Epidermal melanocyte (primary cell): ENCODE measurements around the gene ST8SIA4.

Experiments
- DNase-seq: peaks from one replicate; pipeline ENCODE4 v3.0.0; 2011; ENCODE audit warnings: low spot score; ENCODE audit not compliant: insufficient read length

Gene ST8SIA4

DNA sequence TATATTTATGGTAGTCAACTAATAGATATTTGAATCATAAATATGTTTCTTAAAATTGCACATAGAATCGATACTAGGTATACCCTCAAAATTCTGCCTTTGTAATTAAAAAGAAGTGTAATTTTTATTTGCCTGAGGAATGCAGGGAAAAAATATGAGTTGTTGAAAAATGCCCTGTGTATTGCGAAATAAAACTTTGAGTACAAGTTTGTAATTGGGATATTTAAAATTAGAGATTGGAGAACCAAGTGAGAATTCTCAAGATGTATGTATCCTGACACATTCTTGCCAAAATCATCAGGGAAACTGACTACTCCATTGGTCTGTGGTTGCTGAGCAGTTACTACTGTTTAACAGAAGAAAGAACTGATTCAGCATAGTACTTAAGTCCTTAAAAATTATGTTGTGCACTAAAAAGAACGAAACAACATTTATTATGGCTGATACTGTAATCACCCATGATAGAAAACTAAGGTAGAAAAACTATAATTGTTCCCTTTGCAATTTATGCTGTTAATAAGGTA lies 36.0 kb downstream of the ST8SIA4 start:
- no peak for DNase-seq

DNA sequence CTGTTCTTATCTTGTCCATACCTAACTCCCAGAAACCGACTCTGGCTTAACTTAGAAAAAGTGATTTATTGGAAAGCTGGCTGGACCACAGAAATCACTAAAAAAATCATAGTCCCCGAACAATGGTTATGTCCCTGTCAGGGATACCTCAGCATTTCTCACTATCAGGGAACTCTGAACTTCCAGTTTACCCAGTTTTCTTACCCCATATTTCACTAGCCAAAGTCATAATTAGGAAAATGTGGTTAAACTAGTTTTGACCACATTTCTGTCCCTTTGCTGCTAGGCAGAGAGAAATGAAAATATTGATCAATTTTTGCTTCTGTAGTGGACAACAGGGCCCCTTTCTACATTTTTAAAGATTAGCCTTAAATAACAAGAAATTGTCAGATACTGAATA lies 38.2 kb downstream of the ST8SIA4 start:
- DNase-seq = no peak

DNA sequence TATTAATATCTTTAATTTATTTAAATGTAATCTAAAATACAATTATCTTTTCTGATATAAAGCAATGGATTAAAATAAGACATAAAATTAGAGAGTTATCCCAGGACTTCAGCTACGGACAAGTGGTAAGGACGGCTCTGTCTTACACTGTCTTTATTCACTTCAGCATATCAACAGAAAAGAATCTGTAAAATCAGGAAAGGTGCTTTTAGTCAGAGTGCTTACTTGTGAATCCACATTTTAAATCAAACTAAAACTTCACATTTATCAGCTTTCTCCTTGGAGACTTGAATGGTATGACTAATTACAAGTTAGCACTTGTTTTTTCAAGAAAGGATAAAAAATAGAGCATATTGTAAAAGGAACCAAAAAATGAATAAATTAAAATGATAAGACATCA lies 39.3 kb downstream of the ST8SIA4 start:
- no peak for DNase-seq

DNA sequence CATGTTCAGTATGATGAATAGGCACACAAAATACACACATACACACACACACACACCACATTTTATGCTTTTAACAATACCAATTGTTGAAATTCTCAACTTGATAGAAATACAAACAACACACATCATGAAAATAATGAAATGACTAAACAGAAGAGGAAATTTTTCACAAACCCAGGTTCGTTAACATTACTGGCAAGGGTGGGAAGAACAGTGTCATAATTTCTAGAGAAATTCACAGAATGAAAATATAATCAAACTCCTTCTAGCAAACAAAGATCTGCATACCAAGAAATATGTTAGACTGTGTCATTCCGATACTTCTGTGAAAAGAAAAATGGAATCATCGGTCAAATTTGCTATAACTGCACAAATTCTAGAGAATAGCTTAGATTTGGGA lies 41.9 kb downstream of the ST8SIA4 start:
- no peak for DNase-seq

DNA sequence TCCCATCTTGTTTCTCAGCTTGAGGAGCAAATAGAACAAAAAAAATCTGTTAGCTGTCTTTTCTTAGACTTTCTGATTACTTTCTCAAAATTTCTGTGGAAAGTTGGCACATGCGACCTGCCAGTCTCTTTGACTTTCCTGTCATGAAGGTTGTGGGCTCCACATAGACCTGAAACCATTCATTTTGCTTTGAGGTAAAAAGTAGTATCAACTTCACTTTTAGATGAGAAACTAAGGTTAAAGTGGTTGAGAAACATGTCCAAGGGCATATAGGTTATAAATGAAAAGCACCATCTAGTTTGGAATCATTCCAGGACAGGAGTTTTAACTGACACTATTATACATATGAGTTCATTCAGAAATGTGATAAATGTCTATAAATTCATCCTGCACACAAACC lies 42.7 kb downstream of the ST8SIA4 start:
- DNase-seq = no peak

DNA sequence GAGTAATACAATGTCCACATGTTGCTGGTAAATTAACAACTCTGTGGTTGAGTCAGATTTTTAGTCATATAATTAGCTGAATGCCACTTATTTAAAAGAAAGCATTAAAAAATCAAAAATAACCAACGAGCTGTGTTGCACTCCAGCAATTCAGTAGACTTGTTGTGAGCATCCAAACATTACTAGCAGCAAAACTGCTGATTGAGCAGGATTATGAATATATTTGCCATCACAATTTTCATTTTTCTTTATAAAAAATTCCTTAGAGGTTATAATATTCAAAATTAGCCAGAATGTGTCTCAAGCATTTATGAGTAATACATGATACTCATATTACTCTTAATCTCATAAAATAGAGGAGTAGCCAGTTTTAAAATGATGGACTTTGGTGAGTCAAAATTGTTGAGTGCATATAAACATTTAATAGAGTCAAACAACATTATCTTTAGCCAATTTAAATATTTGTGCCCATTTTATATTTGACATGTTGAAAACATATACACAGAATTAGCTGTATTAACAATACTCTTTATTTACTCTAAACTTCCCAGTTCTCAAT lies 44.0 kb downstream of the ST8SIA4 start:
- DNase-seq = no peak

DNA sequence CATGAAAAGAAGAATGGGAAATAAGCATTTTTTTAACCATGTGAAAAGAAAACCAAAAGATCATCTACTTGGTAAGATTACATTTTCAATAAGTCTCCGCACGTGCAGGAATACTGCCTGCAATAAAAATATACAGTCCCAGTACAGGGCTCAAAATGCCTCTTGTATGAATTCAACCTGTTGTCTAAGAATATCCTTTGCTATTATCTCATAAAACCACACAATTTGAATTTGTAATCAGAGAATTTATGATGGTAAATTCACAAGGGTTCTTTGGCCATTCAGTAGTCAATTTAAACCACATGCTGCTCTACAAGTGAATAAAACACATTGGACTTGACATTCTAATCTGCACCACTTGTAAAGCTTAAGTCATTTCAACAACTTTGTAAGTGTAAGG lies 46.6 kb downstream of the ST8SIA4 start:
- DNase-seq = no peak

DNA sequence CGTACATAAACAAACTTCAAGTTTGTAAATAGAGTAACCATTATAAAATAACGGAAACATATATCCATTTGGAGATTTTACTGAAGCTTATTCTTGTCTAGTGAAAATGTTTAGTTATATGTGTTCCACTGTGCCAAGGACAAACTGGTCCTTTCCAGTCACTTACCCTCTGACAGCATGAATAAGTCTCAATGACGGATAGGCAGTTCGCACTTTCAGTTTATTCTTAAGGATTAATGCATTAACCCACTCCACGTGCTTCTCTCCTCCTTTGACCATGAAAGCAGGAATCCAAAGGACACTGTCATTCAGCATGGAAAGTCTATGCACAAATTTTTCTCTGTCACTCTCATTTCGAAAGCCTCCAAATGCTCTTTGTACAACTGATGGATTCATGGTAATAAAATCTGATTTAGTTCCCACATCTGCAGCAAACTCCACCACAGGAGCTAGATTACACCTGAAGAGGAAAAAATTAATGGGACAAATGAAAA lies 47.1 kb downstream of the ST8SIA4 start:
- DNase-seq = no peak

DNA sequence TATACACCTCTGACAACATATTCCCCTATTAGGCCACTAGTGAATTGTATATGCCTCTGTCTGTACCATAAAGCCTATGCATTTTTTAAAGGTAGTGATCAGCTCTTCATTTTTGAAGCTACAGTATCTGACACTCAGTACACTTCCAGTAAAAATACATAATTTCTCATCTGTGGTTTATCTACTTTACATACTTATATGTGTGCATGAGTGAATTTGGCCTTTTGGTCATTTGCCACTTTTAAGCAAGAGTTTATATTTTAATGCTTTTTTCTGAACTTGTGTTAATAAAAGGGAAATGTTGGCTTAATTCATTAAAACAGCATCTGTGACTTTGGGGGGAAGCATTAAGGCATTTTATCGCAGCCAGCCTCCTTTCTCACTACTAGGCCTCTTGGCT lies 47.8 kb downstream of the ST8SIA4 start:
- no peak for DNase-seq

DNA sequence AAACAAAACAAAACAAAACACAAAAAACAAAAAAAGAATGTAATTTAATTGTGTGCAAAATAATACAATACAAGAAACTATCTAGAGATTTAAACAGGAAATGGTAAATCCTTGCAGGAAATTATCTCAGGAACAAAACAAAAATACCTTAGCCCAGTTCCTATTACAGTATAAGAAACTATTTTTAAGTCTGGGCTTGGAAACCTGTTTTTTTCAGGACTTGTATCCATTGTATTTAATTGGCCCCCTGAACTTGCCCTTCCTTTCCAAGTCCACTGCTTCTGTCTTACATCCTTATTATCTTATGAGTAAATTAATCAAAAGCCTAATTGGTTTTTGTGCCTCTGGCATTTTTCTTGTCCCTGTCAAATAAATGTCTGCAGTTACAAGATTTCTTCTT lies 48.5 kb downstream of the ST8SIA4 start:
- DNase-seq = no peak

DNA sequence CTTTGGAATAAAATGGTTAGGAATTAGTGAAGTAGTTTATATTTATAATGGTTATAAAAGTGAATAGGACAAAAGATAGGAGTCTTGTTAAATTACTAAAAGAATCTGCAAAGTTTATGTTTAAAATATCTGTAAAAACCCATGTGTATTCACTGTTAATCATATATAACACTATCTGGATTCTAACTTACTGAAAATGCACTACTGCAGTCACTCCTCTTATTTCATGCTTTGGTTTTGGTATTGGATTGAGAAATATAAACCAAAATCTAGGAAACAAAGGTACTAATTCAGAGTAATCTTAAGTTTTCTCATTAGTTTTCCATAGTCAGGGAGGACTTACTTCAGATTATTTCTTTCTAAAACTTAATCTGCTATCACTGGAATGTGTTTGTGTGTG lies 49.5 kb downstream of the ST8SIA4 start:
- DNase-seq = no peak

DNA sequence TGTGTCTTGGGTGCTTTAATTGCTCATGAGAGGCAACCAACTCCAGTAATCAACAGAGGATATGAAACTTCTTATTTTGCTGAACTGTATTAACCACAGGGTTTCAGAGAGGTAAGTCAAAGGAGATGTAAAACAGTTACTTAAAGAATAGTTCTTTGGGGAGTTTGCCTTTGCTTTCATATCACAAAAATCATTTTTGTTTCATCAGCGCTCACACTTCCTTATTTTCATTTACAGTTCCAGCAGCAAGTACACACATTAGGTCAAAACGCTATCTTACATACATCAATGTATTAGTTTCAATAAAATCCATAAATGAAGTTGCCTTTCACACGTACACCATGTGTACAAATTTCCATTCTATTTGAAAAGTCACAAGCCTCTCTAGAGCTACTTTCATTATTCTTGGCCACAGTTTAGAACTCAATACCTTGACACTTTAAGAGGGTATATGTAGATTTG lies 50.1 kb downstream of the ST8SIA4 start:
- DNase-seq = no peak

DNA sequence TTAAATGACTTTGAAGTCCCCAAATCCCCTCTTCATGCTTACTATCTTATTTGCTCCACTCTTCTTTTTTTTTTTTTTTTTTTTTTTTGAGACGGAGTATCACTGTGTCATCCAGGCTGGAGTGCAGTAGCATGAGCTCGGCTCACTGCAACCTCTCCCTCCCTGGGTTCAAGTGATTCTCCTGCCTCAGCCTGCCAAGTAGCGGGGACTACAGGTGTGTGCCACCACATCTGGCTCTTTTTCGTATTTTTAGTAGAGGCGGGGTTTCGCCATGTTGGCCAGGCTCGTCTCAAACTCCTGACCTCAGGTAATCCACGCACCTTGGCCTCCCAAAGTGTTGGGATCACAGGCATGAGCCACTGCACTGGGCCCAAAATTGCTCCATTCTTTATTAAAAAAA lies 51.0 kb downstream of the ST8SIA4 start:
- no peak for DNase-seq

DNA sequence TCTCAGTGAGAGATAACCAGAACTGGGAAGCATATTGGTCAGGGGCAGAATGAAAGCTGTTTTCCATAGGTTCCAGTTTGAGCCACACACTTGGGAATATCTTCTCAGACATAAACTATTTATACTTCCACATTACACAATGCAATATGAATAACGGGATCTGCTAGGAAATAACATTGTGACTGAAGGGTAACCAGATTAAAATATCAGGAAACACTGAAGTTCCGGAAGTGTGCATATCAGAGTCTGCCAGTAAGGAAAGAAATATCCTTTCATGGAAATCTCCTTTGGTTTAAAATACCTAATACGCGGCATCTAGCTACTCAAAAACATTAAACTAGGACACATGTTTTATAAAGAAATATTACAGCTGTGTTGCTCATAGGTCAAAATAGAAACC lies 56.3 kb downstream of the ST8SIA4 start:
- DNase-seq = no peak

DNA sequence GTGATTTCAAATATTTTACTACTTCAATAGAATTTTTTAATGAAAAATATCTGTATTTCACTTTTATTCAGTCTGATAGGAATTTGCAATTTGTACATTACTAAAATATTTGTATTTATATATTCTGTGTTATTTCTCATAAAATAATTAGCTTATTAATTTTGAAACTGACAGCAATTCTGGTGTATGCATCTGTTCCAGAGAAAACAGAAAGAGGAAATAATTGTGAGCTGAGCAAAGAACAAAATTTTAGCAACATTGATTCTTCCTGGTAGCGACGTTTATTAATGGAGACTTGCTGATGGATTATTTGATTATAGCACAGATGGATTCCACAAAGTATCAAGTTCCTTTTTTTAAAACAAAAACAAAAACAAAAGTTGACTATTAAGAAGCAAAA lies 61.0 kb downstream of the ST8SIA4 start:
- DNase-seq = no peak

DNA sequence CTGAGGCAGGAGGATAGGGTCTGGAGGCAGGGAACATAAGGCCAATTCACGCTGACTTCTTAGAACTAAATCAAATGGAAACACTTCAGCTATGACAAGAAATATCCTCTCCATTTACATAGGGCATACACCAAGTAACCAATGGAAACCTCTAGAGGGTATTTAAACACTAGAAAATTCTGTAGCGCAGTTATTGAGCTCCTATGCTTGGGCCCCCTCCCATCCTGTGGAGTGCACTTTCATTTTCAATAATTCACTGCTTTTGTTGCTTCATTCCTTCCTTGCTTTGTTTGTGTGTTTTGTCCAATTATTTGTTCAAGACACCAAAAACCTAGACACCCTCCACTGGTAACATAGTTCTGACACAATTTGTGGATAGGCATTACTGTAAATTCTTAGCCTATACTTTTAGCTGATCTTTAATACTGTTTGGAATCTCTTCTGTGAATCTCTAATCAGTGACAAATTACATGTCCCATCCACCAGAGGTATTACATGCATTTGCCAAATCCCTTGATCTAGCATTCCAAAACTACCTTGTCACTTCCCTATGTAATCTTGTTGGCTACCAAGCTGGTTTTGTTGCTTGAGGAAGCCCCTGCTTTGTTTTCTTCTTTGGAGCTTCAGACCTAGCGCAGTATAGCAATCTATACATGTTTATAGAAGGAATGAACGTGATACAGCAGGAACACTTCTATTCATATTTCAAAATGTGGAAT lies 61.6 kb downstream of the ST8SIA4 start:
- DNase-seq = no peak

DNA sequence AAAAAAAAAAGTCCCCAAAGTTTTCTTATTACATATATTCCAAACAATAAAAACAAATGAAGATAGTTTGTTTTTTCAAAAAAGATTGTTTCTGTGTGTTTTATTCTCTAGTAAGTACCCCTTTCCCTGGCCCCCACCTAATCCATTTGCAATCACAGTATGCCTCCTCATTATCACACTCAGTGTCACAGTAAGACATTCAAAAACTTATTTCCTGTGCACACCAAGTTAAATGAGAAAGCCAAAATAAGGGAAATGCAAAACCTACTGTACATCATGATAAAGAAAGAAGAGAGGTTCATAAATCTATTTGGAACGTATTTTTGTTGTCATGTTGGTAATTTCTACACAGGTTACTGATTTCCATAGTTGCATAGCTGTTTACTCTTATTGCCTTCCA lies 62.3 kb downstream of the ST8SIA4 start:
- no peak for DNase-seq

DNA sequence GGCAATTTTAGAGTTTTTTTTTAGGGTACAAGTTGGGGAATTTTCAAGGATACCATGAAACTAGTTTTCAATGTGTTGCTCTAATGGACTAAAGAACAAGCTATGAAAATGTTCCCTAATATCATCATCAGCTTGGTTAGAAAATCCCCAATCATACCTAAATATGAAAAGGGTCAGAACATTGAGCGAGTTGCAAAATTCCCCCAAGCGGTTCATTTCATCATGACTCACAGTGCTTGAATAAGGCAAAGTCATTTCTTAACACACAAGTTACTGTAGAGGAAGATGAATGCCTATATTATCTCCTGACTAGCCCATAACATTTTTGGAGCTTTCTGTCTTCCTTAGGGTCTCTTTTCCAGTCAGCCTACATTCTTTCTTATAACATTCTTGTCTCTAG lies 62.7 kb downstream of the ST8SIA4 start:
- DNase-seq = peak; percentile 16

DNA sequence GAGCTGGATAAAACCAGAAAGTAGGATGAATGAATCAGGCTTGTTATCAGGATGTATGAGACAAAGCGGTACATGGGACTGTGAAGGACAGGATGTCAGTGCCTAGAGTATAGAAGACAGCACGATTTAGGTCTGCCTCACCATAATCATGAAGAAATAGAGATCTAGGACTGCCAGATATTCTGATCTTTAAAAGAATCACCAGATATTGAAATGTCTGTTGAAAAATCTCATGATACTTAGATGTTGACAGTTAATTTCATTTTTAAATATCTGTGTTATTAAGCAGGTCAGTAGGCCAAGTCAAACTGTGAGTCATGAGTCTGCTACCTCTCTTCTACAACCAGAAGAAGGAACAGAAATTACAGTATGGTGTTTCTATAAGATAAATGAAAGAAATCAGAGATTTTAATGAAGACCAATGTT lies 65.0 kb downstream of the ST8SIA4 start:
- DNase-seq = no peak

DNA sequence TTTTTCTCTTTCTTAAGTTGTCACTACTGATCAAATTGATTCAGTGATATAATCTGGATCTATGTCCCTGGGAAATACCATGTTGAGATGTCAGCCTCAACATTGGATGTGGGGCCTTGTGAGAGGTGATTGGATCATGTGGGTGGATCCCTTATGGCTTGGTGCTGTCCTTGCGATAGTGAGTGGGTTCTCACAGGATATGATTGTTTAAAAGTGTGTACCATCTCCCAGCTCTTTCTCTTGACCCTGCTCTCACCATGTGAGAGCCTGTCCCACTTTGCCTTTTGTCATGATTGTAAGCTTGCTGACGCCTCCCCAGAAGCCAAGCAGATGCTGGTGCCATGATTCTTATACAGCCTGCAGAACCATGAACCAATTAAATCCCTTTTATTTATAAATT lies 68.6 kb downstream of the ST8SIA4 start:
- no peak for DNase-seq

DNA sequence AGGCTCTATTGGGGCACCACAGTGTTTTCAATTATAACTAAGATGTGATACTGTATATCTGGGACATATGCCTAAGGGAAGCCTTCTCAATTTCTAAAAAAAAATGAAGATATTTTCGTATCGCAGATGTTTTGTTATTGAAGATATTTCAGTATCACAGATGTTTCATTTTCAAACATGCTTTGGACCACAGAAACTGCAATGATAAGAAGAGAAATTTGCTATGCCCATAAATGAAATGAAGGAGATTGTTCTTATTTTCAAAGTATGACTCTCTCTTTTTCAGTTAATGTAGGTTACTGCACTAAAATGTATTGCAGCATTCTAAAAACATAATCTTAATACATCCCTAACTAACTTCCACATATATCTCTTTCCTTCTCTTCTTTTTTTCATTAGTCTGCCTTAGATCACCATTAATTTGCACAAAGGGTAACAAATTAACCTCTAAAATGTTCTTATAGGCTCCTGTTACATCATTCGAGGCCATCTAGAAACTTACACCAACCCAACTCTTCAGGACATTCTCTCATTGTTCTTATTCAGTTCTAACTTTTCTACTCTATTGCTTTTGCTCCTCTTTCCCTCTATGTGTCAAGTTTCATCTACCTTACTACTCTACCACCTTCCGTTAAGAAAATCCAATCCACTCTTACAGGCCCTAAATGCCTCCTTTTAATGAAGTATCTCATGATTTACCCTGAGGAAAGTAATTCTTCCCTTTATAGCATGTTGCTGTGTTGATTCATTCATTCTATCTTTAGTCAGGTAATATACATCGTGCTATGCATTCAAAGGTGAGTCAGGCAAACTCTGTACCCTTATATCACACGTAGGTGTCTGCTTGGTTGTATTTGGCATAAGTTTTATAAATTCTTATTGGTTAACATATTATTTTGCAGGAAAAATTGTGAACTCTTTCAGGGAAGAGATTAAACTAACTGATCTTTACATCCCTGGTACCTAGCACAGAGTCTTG lies 70.5 kb downstream of the ST8SIA4 start:
- DNase-seq = no peak

DNA sequence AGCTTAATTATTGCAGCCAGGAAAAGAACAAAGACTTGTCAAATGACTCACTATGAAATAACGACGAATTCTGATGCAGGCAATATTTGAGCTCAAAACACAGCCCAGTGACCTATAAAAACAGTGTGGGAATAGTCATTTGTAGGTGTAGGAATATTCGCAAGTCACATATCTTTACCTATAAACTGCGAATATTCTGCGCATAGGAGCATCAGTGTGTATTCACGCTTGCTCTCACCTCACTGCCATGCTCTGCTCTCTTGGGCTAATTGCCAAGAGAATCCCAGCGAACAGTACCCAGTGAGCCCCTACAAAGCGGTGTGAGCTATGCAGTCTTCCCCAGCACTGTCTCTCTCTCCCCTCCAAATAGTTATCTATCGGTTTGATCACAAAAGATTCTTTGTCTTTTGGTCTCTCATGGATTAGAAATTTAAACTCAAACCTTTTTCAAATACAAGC lies 74.2 kb downstream of the ST8SIA4 start:
- no peak for DNase-seq
